ENCODE data around the gene KLHL29. TPM values are rescaled to one million over a fixed set of nuclear protein-coding genes. Genes with fewer than 3 reads are reported as not detected.

KLHL29 gene
- polyA plus RNA-seq, 1 of the 3 experiments (the other 2 are of a cell fraction): 4.6 TPM

- Histone ChIP-seq H4K20me1 (ENCODE audit: insufficient read depth) (no peaks in the 10 kb centered on the region), H3K9me2 (no peaks in the 10 kb centered on the region), H3K4me1 (ENCODE audit: control insufficient read depth in 1 of 2, insufficient read depth in 2 of 2, low read depth in 1 of 2, low read length in 1 of 2) (peaks cover 0 to 26% of the 10 kb centered on the region in 2 experiments; a peak in 1 of 4 replicates), H3K27me3 (ENCODE audit: insufficient read depth) (no peaks in the 10 kb centered on the region), H3K9ac (no peak overlapping the region), H3K4me3 (ENCODE audit: low read depth in 2 of 2, low read length in 1 of 2) (no peak overlapping the region), H3K9me3 (no peaks in the 10 kb centered on the region), H3K27ac (ENCODE audit: low read depth in 2 of 2, low read length in 1 of 2) (no peak overlapping the region), H3K79me2 (ENCODE audit: insufficient read depth) (no peaks in the 10 kb centered on the region), H2AFZ (ENCODE audit: low read depth) (no peak overlapping the region), H3F3A (replicated peaks; ENCODE audit: insufficient read depth) (no peaks in the 10 kb centered on the region), H3K36me3 (replicated peaks in 1 of 2; ENCODE audit: control insufficient read depth in 1 of 2, insufficient read depth in 2 of 2, low read length in 1 of 2) (no peaks in the 10 kb centered on the region), H3K4me2 (no peak overlapping the region)
- WGBS (ENCODE audit: low lambda C conversion rate): 83% methylated on average over 14 of the region's 14 CpGs
- ChIA-PET POLR2A (no interaction called here), CTCF (interaction anchor here (2.1 kb wide), 1 partner anchor 11 kb away, joined by 8 read pairs; no protein-coding TSS in a partner anchor)
- DNase-seq: no peak
- TF ChIP-seq REST (IDR thresholded peaks at IDR 0.05; ENCODE audit: low read depth, low read length): no peak
- TF ChIP-seq TAF1 (IDR thresholded peaks at IDR 0.05; ENCODE audit: borderline replicate concordance, low read depth, low read length): no peak
- TF ChIP-seq TCF12 (IDR thresholded peaks at IDR 0.05): no peak
- no peak for TF ChIP-seq ZBTB33 (IDR thresholded peaks at IDR 0.05; ENCODE audit: borderline replicate concordance, low read depth)
- TF ChIP-seq MEF2A (IDR thresholded peaks at IDR 0.05; ENCODE audit: borderline replicate concordance, low read depth): no peak
- TF ChIP-seq SMC3 (IDR thresholded peaks at IDR 0.05; ENCODE audit: low read depth, low read length): no peak
- no peak for TF ChIP-seq FOSL2 (IDR thresholded peaks at IDR 0.05; ENCODE audit: borderline replicate concordance, low read depth)
- TF ChIP-seq JUND (IDR thresholded peaks at IDR 0.05): no peak
- TF ChIP-seq YY1 (IDR thresholded peaks at IDR 0.05; ENCODE audit: low read depth): no peak
- TF ChIP-seq RXRA (IDR thresholded peaks at IDR 0.05; ENCODE audit: borderline replicate concordance, low read depth): no peak
- TF ChIP-seq MAX (IDR thresholded peaks at IDR 0.05; ENCODE audit: low read depth): no peak
- no peak for TF ChIP-seq GATA2 (CRISPR knock-in tag; IDR thresholded peaks at IDR 0.05)
- no peak for TF ChIP-seq POLR2AphosphoS5 (IDR thresholded peaks at IDR 0.05; ENCODE audit: low read depth, low read length)
Observed at GRCh38 chr2:23487735-23488492, 102.9 kb downstream of the KLHL29 start.

All from SK-N-SH (cell line).